ENCODE results near the gene GLB1L3.

Gene GLB1L3

GRCh38 chr11:134292661-134293060 lies 16.5 kb downstream of the GLB1L3 start:
- H3K4me3 ChIP-seq (ENCODE audit: low read length, poor library complexity, severe bottlenecking), result no peak overlapping the region
- H3K4me1 ChIP-seq (ENCODE audit: insufficient read depth, low read length, poor library complexity, severe bottlenecking), result peaks cover 9% of the 10 kb centered on the region
- no peak overlapping the region for H3K9ac ChIP-seq (ENCODE audit: low read depth, low read length, poor library complexity, severe bottlenecking)
- no peaks in the 10 kb centered on the region; the same call in 1 of the 2 replicates for H3K9me3 ChIP-seq (ENCODE audit: insufficient read depth, low read depth, low read length)
- no peaks in the 10 kb centered on the region for H3K27me3 ChIP-seq (ENCODE audit: insufficient read depth, low read length, poor library complexity, severe bottlenecking)
- H4K20me1 ChIP-seq (ENCODE audit: insufficient read depth, low read length, poor library complexity, severe bottlenecking), result no peaks in the 10 kb centered on the region
- no peaks in the 10 kb centered on the region for H3K36me3 ChIP-seq (ENCODE audit: insufficient read depth, low read length)
- no peaks in the 10 kb centered on the region for H3F3A ChIP-seq (ENCODE audit: low read depth)
- no peak for TF ChIP-seq CTCF (conservative IDR thresholded peaks at IDR 0.05; ENCODE audit: low read length)
- no peak for TF ChIP-seq EZH2phosphoT487 (IDR thresholded peaks at IDR 0.05; ENCODE audit: borderline replicate concordance)
- H3K79me2 ChIP-seq (ENCODE audit: insufficient read depth, low read length), result no peaks in the 10 kb centered on the region
- no peak overlapping the region for H2AFZ ChIP-seq (ENCODE audit: low read length)
- H3K4me2 ChIP-seq (ENCODE audit: low read depth, low read length, poor library complexity, severe bottlenecking), result no peak overlapping the region
- H3K9me2 ChIP-seq (replicated peaks; ENCODE audit: low read depth, low read length), result no peaks in the 10 kb centered on the region

- no peaks in the 10 kb centered on the region for H3K27me3 ChIP-seq (ENCODE audit: insufficient read depth, low read length, poor library complexity, severe bottlenecking)
- TF ChIP-seq EZH2phosphoT487 (IDR thresholded peaks at IDR 0.05; ENCODE audit: borderline replicate concordance) (no peak), CTCF (conservative IDR thresholded peaks at IDR 0.05; ENCODE audit: low read length) (no peak)
- no peak overlapping the region for H3K9ac ChIP-seq (ENCODE audit: low read depth, low read length, poor library complexity, severe bottlenecking)
- H3K79me2 ChIP-seq (ENCODE audit: insufficient read depth, low read length), result no peaks in the 10 kb centered on the region
- H3F3A ChIP-seq (ENCODE audit: low read depth), result no peaks in the 10 kb centered on the region
- no peak overlapping the region for H2AFZ ChIP-seq (ENCODE audit: low read length)
- no peaks in the 10 kb centered on the region for H3K36me3 ChIP-seq (ENCODE audit: insufficient read depth, low read length)
- peaks cover 9% of the 10 kb centered on the region for H3K4me1 ChIP-seq (ENCODE audit: insufficient read depth, low read length, poor library complexity, severe bottlenecking)
- no peak overlapping the region for H3K4me3 ChIP-seq (ENCODE audit: low read length, poor library complexity, severe bottlenecking)
- no peaks in the 10 kb centered on the region; the same call in 1 of the 2 replicates for H3K9me3 ChIP-seq (ENCODE audit: insufficient read depth, low read depth, low read length)
- no peaks in the 10 kb centered on the region for H3K9me2 ChIP-seq (replicated peaks; ENCODE audit: low read depth, low read length)
- H3K4me2 ChIP-seq (ENCODE audit: low read depth, low read length, poor library complexity, severe bottlenecking), result no peak overlapping the region
- H4K20me1 ChIP-seq (ENCODE audit: insufficient read depth, low read length, poor library complexity, severe bottlenecking), result no peaks in the 10 kb centered on the region
These were observed 17.2 kb downstream of the GLB1L3 start for GRCh38 chr11:134293119-134294113.

GRCh38 chr11:134294664-134295063 lies 18.5 kb downstream of the GLB1L3 start:
- Histone ChIP-seq H3K4me1 (ENCODE audit: insufficient read depth, low read length, poor library complexity, severe bottlenecking) (peaks cover 2% of the 10 kb centered on the region), H3K79me2 (ENCODE audit: insufficient read depth, low read length) (no peaks in the 10 kb centered on the region), H3K4me3 (ENCODE audit: low read length, poor library complexity, severe bottlenecking) (no peak overlapping the region), H3K4me2 (ENCODE audit: low read depth, low read length, poor library complexity, severe bottlenecking) (no peak overlapping the region), H3K36me3 (ENCODE audit: insufficient read depth, low read length) (no peaks in the 10 kb centered on the region), H4K20me1 (ENCODE audit: insufficient read depth, low read length, poor library complexity, severe bottlenecking) (no peaks in the 10 kb centered on the region), H3K9ac (ENCODE audit: low read depth, low read length, poor library complexity, severe bottlenecking) (no peak overlapping the region), H2AFZ (ENCODE audit: low read length) (no peak overlapping the region), H3K27me3 (ENCODE audit: insufficient read depth, low read length, poor library complexity, severe bottlenecking) (no peaks in the 10 kb centered on the region), H3K9me3 (ENCODE audit: insufficient read depth, low read depth, low read length) (no peaks in the 10 kb centered on the region; the same call in 1 of the 2 replicates), H3F3A (ENCODE audit: low read depth) (no peaks in the 10 kb centered on the region), H3K9me2 (replicated peaks; ENCODE audit: low read depth, low read length) (no peaks in the 10 kb centered on the region)
- TF ChIP-seq CTCF (conservative IDR thresholded peaks at IDR 0.05; ENCODE audit: low read length) (no peak), EZH2phosphoT487 (IDR thresholded peaks at IDR 0.05; ENCODE audit: borderline replicate concordance) (no peak)
